HG03521 (cell line): ENCODE data around the gene HYAL1.
A peak's percentile ranks its signal among the peaks of the same experiment; 100 is the strongest.
"Not testable (repeated sequence)": the region's sequence is repeated elsewhere in the genome, so short reads cannot be mapped to it uniquely, and the experiment has no call there.

Source experiments
- ATAC-seq: cut with Tn5 transposase; IDR thresholded peaks from one replicate; pipeline ENCODE4 v1.9.1; 2021; ENCODE audit warnings: mild to moderate bottlenecking, moderate library complexity; ENCODE audit not compliant: unreplicated experiment

HYAL1 gene

GRCh38 chr3:50263478-50264382, 39.6 kb downstream of the HYAL1 start:
- ATAC-seq = no peak

DNA sequence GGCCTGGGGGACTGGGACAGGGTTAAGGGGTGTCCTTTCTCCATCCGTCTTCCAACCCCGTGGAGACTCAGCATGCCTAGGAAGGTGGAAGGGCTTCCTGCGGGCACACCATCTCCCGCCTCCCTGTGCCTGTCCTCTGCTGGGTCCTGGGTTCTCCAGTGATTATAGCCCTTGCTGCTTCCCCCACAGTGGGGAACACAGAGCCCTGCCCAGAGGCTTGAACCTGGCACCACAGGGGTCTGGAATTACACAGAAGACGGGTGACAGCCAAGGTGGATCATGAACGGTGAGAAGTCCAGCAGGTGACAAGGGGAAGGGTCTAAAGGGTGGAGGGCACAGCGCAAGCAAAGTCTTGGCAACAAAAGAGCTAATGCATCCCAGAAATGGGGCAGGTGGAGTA, 40.6 kb downstream of the HYAL1 start:
- ATAC-seq = no peak

GRCh38 chr3:50262200-50262599, 41.2 kb downstream of the HYAL1 start:
- not testable (repeated sequence) for ATAC-seq

DNA sequence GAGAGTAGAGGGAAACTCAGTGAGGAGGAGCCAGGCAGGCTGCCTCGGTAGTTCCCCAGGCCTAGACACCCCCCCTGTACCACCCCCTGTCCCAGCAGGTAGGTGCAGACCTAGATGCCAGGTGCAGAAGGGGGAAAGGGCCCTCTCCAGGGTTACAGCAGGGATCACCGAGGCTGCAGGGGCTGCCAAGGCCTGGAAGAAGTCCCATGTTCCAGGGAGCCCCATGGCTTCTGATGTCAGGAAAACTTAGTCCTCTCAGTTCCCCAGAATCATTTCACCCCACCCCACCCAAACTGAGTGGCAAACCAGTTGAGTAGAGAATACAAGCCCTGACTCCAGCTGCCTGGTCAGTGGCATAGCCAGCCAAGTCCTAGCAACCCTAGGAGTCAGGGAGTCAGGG, 41.9 kb downstream of the HYAL1 start:
- no peak for ATAC-seq

DNA sequence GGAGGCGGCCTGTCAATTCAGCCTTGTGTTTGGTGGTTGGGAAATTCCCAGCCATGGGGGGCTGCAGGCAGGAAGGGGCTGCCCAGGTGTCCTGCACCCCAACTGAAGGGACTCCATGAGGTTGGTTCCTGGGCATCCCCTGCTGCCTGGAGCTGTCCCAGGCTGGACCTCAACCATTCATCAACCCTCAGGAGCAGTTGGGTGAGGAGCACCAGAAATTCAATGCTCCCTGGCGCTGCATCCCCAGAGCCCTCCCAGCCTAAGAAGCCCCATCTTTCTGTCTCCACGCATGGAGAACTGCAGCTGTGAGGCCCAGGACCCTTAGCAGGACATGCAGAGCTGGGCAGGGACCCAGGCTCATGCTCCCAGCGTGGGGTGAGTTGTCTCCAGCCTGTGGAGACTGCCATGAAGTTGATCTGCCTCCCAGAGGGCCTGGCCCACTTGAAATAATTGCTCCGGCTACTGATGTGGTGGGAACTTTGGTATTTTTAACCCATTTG, 42.4 kb downstream of the HYAL1 start:
- no peak for ATAC-seq

DNA sequence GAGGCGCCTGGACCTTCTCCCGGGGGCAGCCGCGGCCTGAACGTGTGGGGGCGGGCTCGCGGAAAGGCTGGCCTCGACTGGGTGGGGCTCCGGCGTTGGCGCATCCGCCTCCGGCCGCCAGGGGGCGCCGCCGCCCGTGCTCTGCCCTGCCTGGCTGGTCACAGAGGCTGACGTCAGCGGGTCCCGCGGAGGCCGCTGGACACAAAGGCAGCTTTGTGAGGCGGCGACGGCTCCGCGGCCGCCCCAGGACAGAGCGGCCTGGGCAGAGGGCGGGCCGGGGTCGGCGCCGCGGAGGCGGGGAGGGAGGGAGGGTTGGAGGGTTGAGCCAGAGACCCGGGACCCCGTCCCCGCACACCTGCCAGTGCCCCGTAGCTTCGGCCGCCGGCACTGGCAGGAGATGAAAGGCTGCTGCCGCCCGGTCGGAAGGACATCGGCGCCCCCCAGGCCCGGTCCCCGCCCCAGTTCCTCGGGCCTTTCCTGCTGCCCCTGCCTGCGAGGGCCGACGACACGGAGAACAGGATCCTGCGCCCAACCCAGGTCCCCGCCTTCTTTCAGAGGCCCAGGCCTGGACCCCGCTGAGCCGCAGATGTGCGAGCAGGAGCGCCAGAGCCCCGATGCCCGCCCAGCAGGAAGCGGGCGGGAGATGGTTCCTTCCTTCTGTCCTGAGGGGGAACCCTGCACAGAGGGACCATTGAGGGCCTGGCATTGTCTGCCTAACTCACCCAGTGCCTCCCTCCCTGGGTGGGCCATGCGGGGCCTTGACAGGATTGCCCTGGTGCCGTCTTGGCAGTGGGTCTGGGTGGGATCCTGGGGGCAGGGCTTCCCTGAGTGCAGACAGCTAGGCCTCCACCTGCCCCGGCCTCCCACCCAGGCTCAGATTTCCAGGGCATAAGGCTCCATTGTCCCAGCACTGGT, 43.1 kb downstream of the HYAL1 start:
- peak; percentile 79 for ATAC-seq

- no peak for ATAC-seq
Observed at GRCh38 chr3:50259432-50260026, 43.8 kb downstream of the HYAL1 start.

GRCh38 chr3:50258979-50259378, 44.4 kb downstream of the HYAL1 start:
- ATAC-seq = no peak

DNA sequence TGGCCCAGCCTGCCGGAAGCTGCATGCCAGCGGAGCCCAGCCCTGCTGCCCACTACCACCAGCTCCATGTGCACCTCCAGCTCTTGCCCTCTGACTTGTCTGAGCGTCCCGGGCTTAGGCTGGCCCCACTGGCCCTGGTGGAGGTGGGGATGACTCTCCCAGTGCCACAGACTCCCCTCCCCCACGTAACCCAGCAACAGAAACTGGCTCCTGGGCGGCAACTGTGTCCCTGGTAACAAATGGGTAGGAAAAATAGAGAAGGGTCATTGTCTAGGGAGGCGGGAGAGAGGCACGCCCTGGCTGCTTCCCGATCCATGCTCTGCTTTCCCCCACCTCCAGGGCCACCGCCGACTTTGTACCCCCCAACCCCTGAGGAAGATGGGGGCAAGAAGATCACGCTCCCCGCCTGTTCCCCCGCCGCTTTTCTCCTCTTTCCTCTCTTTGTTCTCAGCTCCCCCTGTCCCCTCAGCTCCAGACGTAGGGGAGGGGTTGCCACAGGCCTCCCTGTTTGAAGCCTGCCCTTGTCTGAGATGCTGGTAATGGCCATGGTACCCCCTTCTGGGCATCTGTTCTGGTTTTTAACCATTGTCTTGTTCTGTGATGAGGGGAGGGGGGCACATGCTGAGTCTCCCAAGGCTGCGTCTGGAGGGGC, 45.2 kb downstream of the HYAL1 start:
- no peak for ATAC-seq

GRCh38 chr3:50256978-50257890, 46.1 kb downstream of the HYAL1 start:
- no peak for ATAC-seq

GRCh38 chr3:50255251-50255615, 48.1 kb downstream of the HYAL1 start:
- ATAC-seq = no peak

DNA sequence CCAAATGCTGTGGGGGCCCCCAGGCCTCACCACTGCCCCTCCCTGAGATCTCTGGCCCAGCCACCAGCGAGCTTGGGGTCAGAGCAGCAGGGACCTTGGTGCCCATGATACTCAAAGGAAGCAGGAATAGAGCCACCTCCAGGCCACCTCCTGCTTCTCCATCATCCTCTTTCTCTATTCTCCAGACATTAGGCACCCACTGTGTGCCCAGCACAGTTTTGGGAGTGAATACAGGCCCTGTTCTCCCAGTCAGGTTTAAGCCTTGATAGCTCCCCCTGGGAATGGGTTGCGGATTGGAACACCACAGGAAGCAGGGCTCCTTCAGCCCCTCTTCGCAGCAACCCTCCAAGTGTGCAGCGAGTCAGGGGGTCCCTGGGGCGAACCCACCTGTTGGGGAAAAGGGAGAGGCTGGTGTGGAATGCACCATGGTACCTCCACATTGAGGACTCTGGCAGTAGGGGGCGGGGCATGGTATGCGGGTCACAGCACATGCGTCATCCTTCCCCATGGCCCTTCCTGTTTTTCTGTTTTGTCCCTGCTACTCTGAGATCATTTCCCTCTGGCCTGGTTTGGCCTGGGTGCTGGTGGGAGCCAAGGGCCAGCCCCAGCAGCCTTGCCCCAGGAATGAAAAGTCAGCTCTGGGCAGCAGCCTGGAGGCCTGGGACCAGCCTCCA, 48.7 kb downstream of the HYAL1 start:
- ATAC-seq = no peak

DNA sequence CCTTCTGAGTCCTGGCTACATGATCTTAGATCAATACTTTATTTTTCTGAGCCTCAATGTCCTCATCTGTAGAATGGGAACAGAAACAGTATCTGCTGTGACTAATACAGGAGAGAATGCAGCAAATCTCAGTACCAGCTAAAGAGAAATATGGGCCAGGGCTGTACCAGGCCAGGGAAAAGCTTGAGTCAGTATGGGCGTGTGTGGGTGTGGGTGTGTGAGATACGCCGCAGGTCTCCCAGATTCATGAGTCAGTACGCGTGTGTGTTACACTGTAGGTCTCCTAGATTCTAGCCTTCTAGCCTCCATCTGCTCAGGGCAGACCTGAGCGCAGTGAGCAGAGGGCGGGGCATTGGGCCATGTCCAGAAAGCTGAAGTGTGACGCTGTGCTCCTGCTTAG, 52.2 kb downstream of the HYAL1 start:
- no peak for ATAC-seq

- ATAC-seq = no peak
Observed at GRCh38 chr3:50250514-50250913, 52.9 kb downstream of the HYAL1 start.
